Body of pancreas (tissue), 4 donors: ENCODE measurements around the gene MCMBP.

Experiments
- POLR2A ChIP-seq, 3 donors: fragments of 450-650 bp; IDR thresholded peaks; one replicate each; pipeline ENCODE4 v1.6.1; 2016; ENCODE audit warnings: antibody characterized with exemption in 3 of 3, mild to moderate bottlenecking in 2 of 3
- TF ChIP-seq, protein P1 (sequence below), 7 experiments: fragments of 450-650 bp in 4 of 7; fragments of 200-600 bp in 3 of 7; sonication (generic) in 3 of 7; IDR thresholded peaks; one replicate each; pipeline ENCODE4 v1.5.1; 2016 to 2019; ENCODE audit warnings: antibody characterized with exemption in 7 of 7

- TF ChIP-seq, protein P1, sequence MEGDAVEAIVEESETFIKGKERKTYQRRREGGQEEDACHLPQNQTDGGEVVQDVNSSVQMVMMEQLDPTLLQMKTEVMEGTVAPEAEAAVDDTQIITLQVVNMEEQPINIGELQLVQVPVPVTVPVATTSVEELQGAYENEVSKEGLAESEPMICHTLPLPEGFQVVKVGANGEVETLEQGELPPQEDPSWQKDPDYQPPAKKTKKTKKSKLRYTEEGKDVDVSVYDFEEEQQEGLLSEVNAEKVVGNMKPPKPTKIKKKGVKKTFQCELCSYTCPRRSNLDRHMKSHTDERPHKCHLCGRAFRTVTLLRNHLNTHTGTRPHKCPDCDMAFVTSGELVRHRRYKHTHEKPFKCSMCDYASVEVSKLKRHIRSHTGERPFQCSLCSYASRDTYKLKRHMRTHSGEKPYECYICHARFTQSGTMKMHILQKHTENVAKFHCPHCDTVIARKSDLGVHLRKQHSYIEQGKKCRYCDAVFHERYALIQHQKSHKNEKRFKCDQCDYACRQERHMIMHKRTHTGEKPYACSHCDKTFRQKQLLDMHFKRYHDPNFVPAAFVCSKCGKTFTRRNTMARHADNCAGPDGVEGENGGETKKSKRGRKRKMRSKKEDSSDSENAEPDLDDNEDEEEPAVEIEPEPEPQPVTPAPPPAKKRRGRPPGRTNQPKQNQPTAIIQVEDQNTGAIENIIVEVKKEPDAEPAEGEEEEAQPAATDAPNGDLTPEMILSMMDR (IDR thresholded peaks at IDR 0.05): no peak
- no peak for TF ChIP-seq POLR2A (IDR thresholded peaks at IDR 0.05)
Measured at GRCh38 chr10:119893845-119894427, 21.3 kb upstream of the MCMBP start.
